Bronchial smooth muscle cell (primary cell): Measurements from ENCODE around the gene DHRS7. TPM values are rescaled to one million over a fixed set of nuclear protein-coding genes. Genes with fewer than 3 reads are reported as not detected.

Source experiments
- total RNA-seq: library from RNA; depleted of rRNA; stranded (reverse); fragments of >200 nt; gene quantifications from 2 replicates; pipeline ENCODE4 v1.2.1, GENCODE V29; 2014

The DHRS7 gene
- 129 and 130 TPM in 2 replicates for total RNA-seq

GRCh38 chr14:60164712-60165546 is at the start of gene DHRS7:
Gene DHRS7, minus strand, starts transcription at chr14:60165398. Its CDS starts 89 bp downstream, at chr14:60165309.

Other genes with a start within 250 kb of the DHRS7 start
- not detected in 2 replicates for gene LRRC9, start 245.3 kb downstream of the DHRS7 start, total RNA-seq
- gene PCNX4, start 73.5 kb downstream of the DHRS7 start, total RNA-seq, result 46.8 and 47.6 TPM in 2 replicates
- 16.2 and 38.7 TPM in 2 replicates for gene PPM1A, start 83.8 kb upstream of the DHRS7 start, total RNA-seq